Posterior cingulate gyrus (tissue), 11 donors: Measurements from ENCODE around the gene ZNF668.
"Not testable (repeated sequence)": the region's sequence is repeated elsewhere in the genome, so short reads cannot be mapped to it uniquely, and the experiment has no call there.

Source experiments
- DNase-seq, 10 donors: peaks; one replicate each; pipeline versions ENCODE4 v3.0.0 to v3.0.0-alpha.2; 2020 to 2021; ENCODE audit warnings: mixed read lengths in 3 of 10
- intact Hi-C: fragments of 100-400 bp; cut with DNase I; formaldehyde crosslinking; loops from one replicate; pipeline ENCODE4 v1.15.1; 2023

The ZNF668 gene

DNA sequence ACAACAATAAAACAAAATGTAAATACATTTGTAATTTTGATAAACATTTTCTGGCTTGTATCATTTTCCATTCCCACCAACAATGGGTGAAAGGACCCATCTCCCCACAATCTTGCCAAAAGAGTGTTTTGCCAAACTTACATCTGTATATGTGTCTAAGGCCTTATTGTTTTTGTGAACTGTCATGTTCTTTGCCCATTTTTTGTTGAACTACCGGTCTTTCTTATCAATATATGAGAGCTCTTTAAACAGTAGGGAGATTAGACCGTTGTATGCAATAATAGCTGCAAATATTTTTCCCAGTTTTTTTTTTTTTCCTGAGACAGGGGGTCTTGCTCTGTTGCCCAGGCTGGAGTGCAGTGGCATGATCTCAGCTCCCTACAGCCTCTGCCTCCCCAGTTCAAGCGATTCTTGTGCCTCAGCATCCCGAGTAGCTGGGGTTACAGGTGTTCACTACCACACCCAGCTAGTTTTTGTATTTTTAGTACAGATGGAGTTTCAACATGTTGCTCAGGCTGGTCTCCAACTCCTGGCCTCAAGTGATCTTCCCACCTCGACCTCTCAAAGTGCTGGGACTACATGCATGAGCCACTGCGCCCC is 50.3 kb downstream of the ZNF668 start:
- intact Hi-C loops = no loop called here
- peak in 1 of 10 donors; percentile 16 for DNase-seq

DNA sequence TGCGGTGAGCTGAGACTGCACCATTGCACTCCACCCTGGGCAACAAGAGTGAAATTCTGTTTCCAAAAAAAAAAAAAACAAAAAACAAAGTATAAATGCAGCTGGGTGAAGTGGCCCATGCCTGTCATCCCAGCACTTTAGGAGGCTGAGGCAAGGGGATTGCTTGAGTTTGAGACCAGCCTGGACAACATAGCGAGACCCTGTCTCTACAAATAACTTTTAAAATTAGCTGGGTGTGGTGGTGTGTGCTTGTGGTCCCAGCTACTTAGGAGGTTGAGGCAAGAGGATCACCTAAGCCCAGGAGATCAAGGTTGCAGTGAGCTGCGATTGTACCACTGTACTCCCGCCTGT is 50.8 kb downstream of the ZNF668 start:
- intact Hi-C loops = no loop called here
- no peak for DNase-seq

DNA sequence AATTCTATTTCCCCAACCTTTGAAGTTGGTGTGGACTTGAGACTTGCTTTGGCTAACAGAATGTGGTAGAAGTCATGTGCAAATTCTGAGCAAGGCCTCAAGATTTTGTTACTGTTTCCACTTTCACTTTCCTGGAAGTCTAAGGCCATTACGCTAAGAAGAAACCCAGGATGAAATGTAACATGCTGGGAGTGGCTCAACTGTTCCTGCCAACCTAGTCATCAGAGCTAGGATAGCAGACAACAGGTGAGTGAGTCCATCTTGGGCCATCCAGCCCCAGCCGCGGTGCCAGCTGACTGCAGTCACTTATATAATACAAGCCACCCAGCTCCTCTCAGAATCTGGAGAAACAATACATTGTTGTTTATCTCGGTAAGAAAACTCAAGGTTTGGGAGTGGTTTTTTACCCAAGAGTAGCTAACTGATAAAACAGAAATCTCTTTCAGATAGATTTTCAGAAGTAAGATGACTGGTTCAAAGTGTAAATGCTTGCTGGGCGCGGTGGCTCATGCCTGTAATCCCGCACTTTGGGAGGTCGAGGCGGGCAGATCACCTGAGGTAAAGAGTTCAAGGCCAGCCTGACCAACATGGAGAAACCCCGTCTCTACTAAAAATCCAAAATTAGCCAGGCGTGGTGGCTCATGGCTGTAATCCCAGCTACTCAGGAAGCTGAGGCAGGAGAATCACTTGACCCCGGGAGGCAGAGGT is 51.3 kb downstream of the ZNF668 start:
- DNase-seq = peak in 1 of 10 donors; percentile 35
- intact Hi-C loops = no loop called here

DNA sequence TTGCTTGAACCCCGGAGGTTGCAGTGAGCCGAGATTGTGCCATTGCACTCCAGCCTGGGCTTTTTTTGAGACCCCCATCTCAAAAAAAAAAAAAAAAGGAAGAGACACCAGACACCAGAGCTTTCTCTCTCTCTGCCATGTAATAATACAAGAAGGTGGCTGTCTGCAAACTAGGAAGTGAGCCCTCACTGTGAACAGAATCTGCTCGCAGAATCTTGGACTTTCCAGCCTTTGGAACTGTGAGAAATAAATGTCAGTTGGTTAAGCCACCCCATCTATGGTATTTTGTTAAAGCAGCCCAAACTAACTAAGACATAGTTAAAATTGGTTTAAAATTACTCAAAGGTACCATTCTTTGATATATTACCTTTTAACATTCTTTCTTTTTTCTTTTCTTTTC is 53.5 kb downstream of the ZNF668 start:
- intact Hi-C loops = no loop called here
- DNase-seq = no peak

DNA sequence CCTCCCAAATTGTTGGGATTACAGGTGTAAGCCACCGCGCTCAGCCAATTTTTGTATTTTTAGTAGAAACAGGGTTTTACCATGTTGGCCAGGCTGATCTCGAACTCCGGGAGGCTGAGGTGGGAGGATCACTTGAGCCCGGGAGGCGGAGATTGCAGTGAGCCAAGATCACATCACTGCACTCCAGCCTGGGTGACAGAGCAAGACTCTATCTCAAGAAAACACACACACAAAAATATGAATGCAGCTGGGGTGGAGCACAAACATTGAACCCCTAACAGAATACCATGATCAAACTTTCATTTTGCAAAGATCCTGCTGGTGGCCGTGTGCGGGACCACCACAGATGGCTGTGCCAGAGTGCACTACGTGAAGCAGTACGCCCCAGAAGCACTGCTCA is 56.3 kb downstream of the ZNF668 start:
- intact Hi-C loops = not testable (repeated sequence)

DNA sequence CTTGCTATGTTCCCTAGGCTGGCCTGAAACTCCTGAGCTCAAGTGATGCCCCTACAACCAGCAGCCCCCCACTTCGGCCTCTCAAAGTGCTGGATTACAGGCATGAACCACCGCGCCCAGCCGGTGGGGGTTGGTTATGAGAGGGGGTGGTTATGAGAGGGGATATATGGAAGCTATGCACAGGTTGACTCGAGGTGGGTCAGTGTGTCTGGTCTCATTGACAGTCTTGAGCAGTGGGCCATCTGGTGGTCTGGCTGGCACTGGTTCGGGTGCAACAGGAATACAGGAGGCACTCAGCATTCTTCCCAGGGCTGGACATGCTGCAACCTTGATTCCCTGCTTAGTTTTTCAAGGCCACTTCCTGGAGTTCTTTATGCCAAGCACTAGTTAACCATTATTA is 58.0 kb downstream of the ZNF668 start:
- intact Hi-C loops = no loop called here
- DNase-seq = no peak

More for the DNA sequence above, 56.3 kb downstream of the ZNF668 start:
- DNase-seq = not testable (repeated sequence)

DNA sequence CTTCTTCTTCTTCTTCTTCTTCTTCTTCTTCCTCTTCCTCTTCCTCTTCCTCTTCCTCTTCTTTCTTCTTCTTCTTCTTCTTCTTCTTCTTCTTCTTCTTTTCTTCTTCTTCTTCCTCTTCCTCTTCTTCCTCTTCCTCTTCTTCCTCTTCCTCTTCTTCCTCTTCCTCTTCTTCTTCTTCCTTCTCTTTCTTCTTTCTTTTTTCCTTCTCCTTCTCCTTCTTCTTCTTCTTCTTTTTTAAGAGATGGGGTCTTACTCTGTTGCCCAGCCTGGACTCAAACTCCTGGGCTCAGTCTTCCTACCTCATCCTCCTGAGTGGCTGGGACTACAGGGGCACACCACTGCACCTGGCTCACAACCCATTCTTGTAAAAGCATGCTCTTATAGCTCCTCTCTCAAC is 60.7 kb downstream of the ZNF668 start:
- intact Hi-C loops = not testable (repeated sequence)

DNA sequence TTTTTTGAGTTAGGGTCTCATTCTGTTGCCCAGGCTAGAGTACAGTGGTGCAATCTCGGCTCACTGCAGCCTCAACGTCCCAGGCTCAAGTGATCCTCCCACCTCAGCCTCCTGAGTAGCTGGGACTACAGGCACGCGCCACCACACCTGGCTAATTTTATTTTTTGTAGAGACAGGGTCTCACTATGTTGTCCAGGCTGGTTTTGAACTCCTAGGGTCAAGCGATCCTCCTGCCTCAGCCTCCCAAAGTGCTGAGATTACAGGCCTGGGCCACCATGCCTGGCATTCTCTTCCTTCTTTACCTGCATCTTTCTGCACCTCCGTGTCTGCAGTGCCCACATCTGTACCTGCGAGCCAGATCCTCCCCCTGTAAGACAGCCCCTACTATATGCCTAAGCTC is 62.2 kb downstream of the ZNF668 start:
- intact Hi-C loops, DNase-seq: not testable (repeated sequence)

More for the DNA sequence above, 60.7 kb downstream of the ZNF668 start:
- DNase-seq = not testable (repeated sequence)
